HepG2 (cell line): Measurements from ENCODE around the gene ABHD15. TPM values are rescaled to one million over a fixed set of nuclear protein-coding genes. Genes with fewer than 3 reads are reported as not detected.

Source experiments
- ARHGAP35 ChIP-seq: sonication (generic); formaldehyde crosslinking; IDR thresholded peaks from 2 replicates; pipeline ENCODE4 v1.9.0; 2022; ENCODE audit warnings: mild to moderate bottlenecking, inconsistent platforms, moderate library complexity, missing genetic modification reagents, borderline replicate concordance
- ARID2 ChIP-seq: sonication (generic); formaldehyde crosslinking; IDR thresholded peaks from 2 replicates; pipeline ENCODE4 v1.8.1; 2022; ENCODE audit warnings: mild to moderate bottlenecking, missing genetic modification reagents, borderline replicate concordance
- BORCS8-MEF2B ChIP-seq: sonication (generic); formaldehyde crosslinking; IDR thresholded peaks from 2 replicates; pipeline ENCODE4 v1.8.0; 2022; ENCODE audit warnings: mild to moderate bottlenecking, missing genetic modification reagents
- KMT2A ChIP-seq: sonication (generic); formaldehyde crosslinking; IDR thresholded peaks from 2 replicates; pipeline ENCODE4 v1.4.0; 2020; ENCODE audit warnings: missing genetic modification reagents
- MBNL3 ChIP-seq: fragments of 250-450 bp; sonication (Bioruptor Pico); conservative IDR thresholded peaks from 2 replicates; pipeline ENCODE4 v1.8.0; 2022; ENCODE audit warnings: mild to moderate bottlenecking, inconsistent platforms
- NFE2L1 ChIP-seq: sonication (generic); formaldehyde crosslinking; IDR thresholded peaks from 2 replicates; pipeline ENCODE4 v1.4.0; 2020; ENCODE audit warnings: missing genetic modification reagents, mild to moderate bottlenecking, borderline replicate concordance
- NR1H2 ChIP-seq: sonication (generic); formaldehyde crosslinking; IDR thresholded peaks from 2 replicates; pipeline ENCODE4 v1.8.1; 2022; ENCODE audit warnings: low read depth, missing genetic modification reagents, borderline replicate concordance
- NRL ChIP-seq: sonication (generic); formaldehyde crosslinking; IDR thresholded peaks from 2 replicates; pipeline ENCODE4 v1.5.0; 2020; ENCODE audit warnings: missing genetic modification reagents, mild to moderate bottlenecking, moderate library complexity, borderline replicate concordance
- RFX5 ChIP-seq: IDR thresholded peaks from 2 replicates; pipeline ENCODE4 v1.6.1; 2011; ENCODE audit warnings: low read depth, low read length, improper control_type of control experiment
- SP2 ChIP-seq: sonication (generic); formaldehyde crosslinking; IDR thresholded peaks from 2 replicates; pipeline ENCODE4 v1.5.1; 2020; ENCODE audit warnings: mild to moderate bottlenecking, missing genetic modification reagents
- ZBTB25 ChIP-seq: IDR thresholded peaks from 2 replicates; pipeline ENCODE4 v1.6.1; 2018; ENCODE audit warnings: missing genetic modification reagents
- ZBTB4 ChIP-seq: sonication (generic); formaldehyde crosslinking; IDR thresholded peaks from 2 replicates; pipeline ENCODE4 v1.4.0; 2020; ENCODE audit warnings: missing genetic modification reagents, mild to moderate bottlenecking, borderline replicate concordance
- ZFP90 ChIP-seq: sonication (generic); formaldehyde crosslinking; IDR thresholded peaks from 2 replicates; pipeline ENCODE4 v1.8.0; 2022; ENCODE audit warnings: missing genetic modification reagents, mild to moderate bottlenecking, inconsistent platforms, borderline replicate concordance
- ZNF225 ChIP-seq: sonication (generic); formaldehyde crosslinking; IDR thresholded peaks from 2 replicates; pipeline ENCODE4 v1.4.0; 2020; ENCODE audit warnings: mild to moderate bottlenecking, missing genetic modification reagents
- ZNF296 ChIP-seq: sonication (generic); formaldehyde crosslinking; conservative IDR thresholded peaks from 2 replicates; pipeline ENCODE4 v1.5.0; 2020; ENCODE audit warnings: mild to moderate bottlenecking, missing genetic modification reagents
- ZNF441 ChIP-seq: sonication (generic); formaldehyde crosslinking; IDR thresholded peaks from 2 replicates; pipeline ENCODE4 v1.7.0; 2021; ENCODE audit warnings: missing genetic modification reagents, borderline replicate concordance
- ZNF512 ChIP-seq: sonication (generic); formaldehyde crosslinking; IDR thresholded peaks from 2 replicates; pipeline ENCODE4 v1.4.0; 2020; ENCODE audit warnings: mild to moderate bottlenecking, missing genetic modification reagents
- ZNF580 ChIP-seq: IDR thresholded peaks from 2 replicates; pipeline ENCODE4 v1.6.1; 2016; ENCODE audit warnings: low read depth, borderline replicate concordance
- ZNF597 ChIP-seq: sonication (generic); formaldehyde crosslinking; IDR thresholded peaks from 2 replicates; pipeline ENCODE4 v1.5.0; 2020; ENCODE audit warnings: missing genetic modification reagents
- ZNF703 ChIP-seq: sonication (generic); formaldehyde crosslinking; IDR thresholded peaks from 2 replicates; pipeline ENCODE4 v1.5.1; 2020; ENCODE audit warnings: missing genetic modification reagents, mild to moderate bottlenecking, moderate library complexity, borderline replicate concordance
- ZNF747 ChIP-seq: sonication (generic); formaldehyde crosslinking; IDR thresholded peaks from 2 replicates; pipeline ENCODE4 v1.8.1; 2023; ENCODE audit warnings: missing genetic modification reagents, mild to moderate bottlenecking, borderline replicate concordance
- ZNF772 ChIP-seq: sonication (generic); formaldehyde crosslinking; IDR thresholded peaks from 2 replicates; pipeline ENCODE4 v1.5.0; 2020; ENCODE audit warnings: mild to moderate bottlenecking, missing genetic modification reagents
- polyA plus RNA-seq, 8 experiments: library from polyadenylated mRNA; depleted of rRNA in 3 of 8; stranded (reverse) in 7 of 8; unstranded in 1 of 8; fragments of >200 nt; fragmentation: Illumina TruSeq in 4 of 8; extraction: Trizol in 4 of 8; gene quantifications; 2 replicates each; pipeline versions ENCODE4 v1.2.1 to v1.2.3, GENCODE V29; 2011 to 2016; ENCODE audit warnings: low read depth in 4 of 8, missing spikeins in 1 of 8, mixed read lengths in 1 of 8; ENCODE audit not compliant: insufficient read depth in 1 of 8
- total RNA-seq, 5 experiments: library from RNA; depleted of rRNA; stranded (reverse); fragments of >200 nt; fragmentation: Illumina TruSeq; extraction: Trizol; gene quantifications; 2 replicates each; pipeline ENCODE4 v1.2.3, GENCODE V29; 2016; ENCODE audit warnings: low read depth in 1 of 5

The ABHD15 gene
- total and polyA plus RNA-seq, 2 of the 13 experiments (the other 11 are each of a cell fraction or from before 2014, with no cell fraction given): 2.4 to 7.7 TPM

GRCh38 chr17:29574732-29575510 is 8.1 kb upstream of the ABHD15 start (continued):
- TF ChIP-seq ZNF747 (CRISPR knock-in tag) (no peak), ZNF703 (no peak), ZNF772 (peak; percentile 87), ZNF580 (CRISPR knock-in tag) (peak; percentile 46; the same call in 1 of the 2 replicates), NR1H2 (no peak), MBNL3 (CRISPR knock-in tag) (no peak), ZNF597 (CRISPR knock-in tag) (no peak), ZBTB4 (CRISPR knock-in tag) (0 out of 2 replicates have a peak, but pooled peaks have one; percentile 68), ZFP90 (no peak), ZNF512 (CRISPR knock-in tag) (no peak), ZNF296 (CRISPR knock-in tag) (no peak), SP2 (CRISPR knock-in tag) (no peak), ZBTB25 (CRISPR knock-in tag) (peak; percentile 57), NFE2L1 (no peak), NRL (CRISPR knock-in tag) (no peak), RFX5 (peak; percentile 67; the same call in 1 of the 2 replicates), ZNF225 (no peak), ARHGAP35 (CRISPR knock-in tag) (no peak), ARID2 (CRISPR knock-in tag) (0 out of 2 replicates have a peak, but pooled peaks have one; percentile 43), ZNF441 (CRISPR knock-in tag) (peak; percentile 92; the same call in 1 of the 2 replicates), KMT2A (CRISPR knock-in tag) (peak; percentile 78), BORCS8-MEF2B (CRISPR knock-in tag) (peak; percentile 81)
